ENCODE results near the gene ALDH1L1. TPM values are rescaled to one million over a fixed set of nuclear protein-coding genes. Genes with fewer than 3 reads are reported as not detected.

Gene ALDH1L1
- total RNA-seq, 1 donor from 2014 or later, result 3.3 TPM

DNA sequence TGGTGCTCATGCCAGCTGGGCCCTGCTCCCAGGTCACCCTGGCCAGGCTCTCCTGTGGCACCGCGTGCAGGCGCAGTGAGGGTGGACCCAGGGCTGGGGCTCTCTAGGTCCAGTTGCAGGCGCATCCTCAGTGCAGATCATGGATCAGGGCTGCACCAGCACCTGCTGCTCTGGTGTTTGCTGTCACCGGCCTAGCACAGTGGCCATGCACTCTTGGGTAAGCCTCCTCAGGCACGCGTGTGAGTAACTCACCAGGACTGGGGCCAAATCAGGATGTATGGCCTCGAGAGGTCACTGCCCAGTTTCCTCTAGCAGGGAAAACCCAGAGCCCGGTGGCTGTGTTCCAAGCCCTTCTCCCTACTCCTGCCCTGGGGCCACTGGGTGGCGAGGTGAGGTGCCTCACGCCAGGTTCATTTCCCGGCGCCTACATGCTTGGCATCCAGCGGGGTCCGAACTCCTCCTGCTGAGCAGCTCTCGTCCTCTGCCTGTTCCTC is 50.9 kb downstream of the ALDH1L1 start:
- intact Hi-C loops (cut with DNase I), result no loop called here
- H3K9me3 ChIP-seq, result no peaks in the 10 kb centered on the region
- H3K4me3 ChIP-seq, result no peak overlapping the region
- peak; percentile 82 for DNase-seq
- peak; percentile 57 for ATAC-seq
- H3K4me1 ChIP-seq, result peaks cover 10% of the 10 kb centered on the region
- no peak overlapping the region for H3K27ac ChIP-seq
- H3K27me3 ChIP-seq, result no peaks in the 10 kb centered on the region
- TF ChIP-seq, protein P1, sequence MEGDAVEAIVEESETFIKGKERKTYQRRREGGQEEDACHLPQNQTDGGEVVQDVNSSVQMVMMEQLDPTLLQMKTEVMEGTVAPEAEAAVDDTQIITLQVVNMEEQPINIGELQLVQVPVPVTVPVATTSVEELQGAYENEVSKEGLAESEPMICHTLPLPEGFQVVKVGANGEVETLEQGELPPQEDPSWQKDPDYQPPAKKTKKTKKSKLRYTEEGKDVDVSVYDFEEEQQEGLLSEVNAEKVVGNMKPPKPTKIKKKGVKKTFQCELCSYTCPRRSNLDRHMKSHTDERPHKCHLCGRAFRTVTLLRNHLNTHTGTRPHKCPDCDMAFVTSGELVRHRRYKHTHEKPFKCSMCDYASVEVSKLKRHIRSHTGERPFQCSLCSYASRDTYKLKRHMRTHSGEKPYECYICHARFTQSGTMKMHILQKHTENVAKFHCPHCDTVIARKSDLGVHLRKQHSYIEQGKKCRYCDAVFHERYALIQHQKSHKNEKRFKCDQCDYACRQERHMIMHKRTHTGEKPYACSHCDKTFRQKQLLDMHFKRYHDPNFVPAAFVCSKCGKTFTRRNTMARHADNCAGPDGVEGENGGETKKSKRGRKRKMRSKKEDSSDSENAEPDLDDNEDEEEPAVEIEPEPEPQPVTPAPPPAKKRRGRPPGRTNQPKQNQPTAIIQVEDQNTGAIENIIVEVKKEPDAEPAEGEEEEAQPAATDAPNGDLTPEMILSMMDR (IDR thresholded peaks at IDR 0.05), result no peak
- H3K36me3 ChIP-seq, result no peaks in the 10 kb centered on the region

DNA sequence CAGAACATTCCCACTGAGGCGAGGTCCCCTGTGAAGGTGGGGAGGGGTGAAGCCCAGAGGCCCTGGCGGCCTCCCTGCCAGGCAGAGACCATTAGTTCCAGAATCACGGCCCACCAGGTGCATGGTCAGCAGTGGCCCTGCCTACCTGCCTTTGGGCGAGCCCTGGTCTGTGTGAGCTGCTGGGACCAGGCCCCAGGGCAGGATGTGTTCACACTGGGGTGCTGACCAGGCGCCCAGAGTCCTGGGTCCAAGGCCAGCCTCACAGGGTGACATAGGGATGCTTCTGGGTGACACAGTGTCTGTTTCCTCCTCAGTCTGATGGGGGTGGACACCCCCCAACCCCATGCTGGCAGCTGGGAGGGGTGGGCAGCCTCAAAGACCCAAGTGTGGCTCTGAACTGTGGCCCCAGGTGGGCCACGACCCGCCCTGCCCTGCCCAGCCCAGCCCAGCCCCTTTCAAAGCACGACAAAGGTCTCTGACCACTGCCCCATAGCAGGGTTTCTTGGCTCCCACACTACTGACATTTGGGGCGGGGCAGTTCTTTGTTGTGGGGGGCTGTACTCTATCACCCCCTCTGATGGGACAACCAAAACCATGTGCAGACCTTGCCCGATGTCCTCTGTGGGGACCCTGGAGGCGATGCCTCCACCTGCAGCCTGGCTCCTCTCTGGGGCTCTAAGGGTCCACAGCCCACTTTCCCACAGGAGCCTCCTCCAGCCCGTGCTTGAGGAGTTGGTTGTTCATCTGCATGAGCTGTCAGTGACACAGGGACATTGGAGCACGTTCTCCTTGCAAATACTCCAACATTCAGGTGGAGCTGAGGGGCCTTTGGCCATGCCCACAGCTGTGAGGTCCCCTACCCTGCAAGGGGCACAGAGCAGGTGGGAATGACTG is 51.6 kb downstream of the ALDH1L1 start:
- Histone ChIP-seq H3K9me3 (no peaks in the 10 kb centered on the region), H3K4me3 (no peak overlapping the region), H3K4me1 (peaks cover 10% of the 10 kb centered on the region), H3K27ac (no peak overlapping the region), H3K27me3 (no peaks in the 10 kb centered on the region), H3K36me3 (no peaks in the 10 kb centered on the region)
- DNase-seq (peak; percentile 54), ATAC-seq (no peak)
- TF ChIP-seq, protein P1 (IDR thresholded peaks at IDR 0.05), result no peak
- intact Hi-C loops (cut with DNase I), result no loop called here

DNA sequence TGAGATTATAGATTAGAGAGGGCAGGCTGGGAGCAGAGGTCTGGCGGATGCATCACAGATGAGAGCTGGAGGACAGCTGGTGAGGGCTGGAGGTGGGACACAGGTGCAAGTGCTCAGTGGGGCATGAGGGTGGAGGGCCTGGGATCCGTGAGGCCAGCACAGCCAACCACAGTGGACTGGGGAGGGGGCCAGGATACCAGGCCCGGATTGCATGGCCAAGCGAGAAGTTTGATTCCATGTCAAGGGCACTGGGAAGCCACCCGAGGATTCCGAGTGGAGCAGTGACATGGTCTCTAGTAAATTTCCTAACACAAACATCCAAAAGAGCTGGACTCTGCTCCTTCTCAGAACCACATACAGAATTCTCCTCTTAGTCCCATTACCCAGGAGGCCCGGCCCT is 52.5 kb downstream of the ALDH1L1 start:
- TF ChIP-seq, protein P1 (IDR thresholded peaks at IDR 0.05), result no peak
- DNase-seq (peak; percentile 43), ATAC-seq (no peak)
- H3K36me3 ChIP-seq, result no peaks in the 10 kb centered on the region
- H3K4me3 ChIP-seq, result no peak overlapping the region
- no peaks in the 10 kb centered on the region for H3K27me3 ChIP-seq
- no peaks in the 10 kb centered on the region for H3K9me3 ChIP-seq
- no peak overlapping the region for H3K27ac ChIP-seq
- intact Hi-C loops (cut with DNase I), result no loop called here
- H3K4me1 ChIP-seq, result peaks cover 10% of the 10 kb centered on the region

DNA sequence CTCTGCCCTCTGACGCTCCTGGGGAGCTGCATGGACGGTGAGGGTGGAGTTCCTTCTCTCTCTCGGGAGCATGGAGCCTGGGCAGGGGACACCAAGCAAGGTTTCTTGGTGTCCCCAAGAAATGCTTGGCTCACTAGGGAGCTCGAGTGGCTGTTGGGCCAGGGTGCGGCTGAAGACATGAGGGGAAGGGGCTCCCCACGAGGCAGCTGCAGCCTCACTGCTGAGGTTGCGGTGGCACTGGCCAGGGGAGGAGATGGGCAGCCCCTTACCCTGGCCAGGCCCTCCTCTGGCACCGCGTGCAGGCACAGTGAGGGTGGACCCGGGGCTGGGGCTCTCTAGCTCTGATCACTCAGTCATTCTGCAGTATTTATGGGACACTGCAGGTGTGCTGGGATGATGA is 52.9 kb downstream of the ALDH1L1 start:
- H3K4me3 ChIP-seq, result no peak overlapping the region
- ATAC-seq (no peak), DNase-seq (peak; percentile 33)
- H3K27me3 ChIP-seq, result no peaks in the 10 kb centered on the region
- H3K9me3 ChIP-seq, result no peaks in the 10 kb centered on the region
- TF ChIP-seq, protein P1 (IDR thresholded peaks at IDR 0.05), result no peak
- H3K4me1 ChIP-seq, result peaks cover 10% of the 10 kb centered on the region
- H3K36me3 ChIP-seq, result no peaks in the 10 kb centered on the region
- intact Hi-C loops (cut with DNase I), result no loop called here
- no peak overlapping the region for H3K27ac ChIP-seq

DNA sequence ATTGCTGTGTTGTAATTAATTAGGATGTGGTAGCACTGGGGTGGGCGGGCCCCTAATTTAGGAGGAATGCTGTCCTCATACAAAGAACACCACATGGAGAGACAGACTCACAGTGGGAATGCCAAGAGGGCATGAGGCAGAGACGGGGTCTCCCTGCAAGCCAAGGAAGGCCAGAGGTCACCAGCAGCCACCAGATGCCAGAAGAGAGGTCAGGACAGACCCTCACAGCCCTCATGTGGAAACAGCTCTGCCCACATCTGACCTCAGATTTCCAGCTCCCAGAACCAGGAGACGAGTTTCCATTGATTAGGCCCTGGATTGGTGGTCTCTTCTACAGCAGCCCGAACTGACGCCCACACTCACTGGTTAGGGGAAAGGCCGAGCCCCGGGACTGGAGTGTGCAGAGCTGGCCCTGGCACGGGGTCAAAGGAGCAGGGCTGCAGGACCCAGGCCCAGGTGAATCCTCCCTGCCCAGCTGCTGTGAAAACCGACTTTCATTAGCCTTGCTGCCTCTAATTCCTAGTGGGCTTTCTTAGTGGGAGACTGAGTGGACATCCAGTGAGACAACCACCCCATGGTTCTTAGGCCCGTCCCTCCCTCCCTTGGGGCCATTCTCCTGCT is 53.5 kb downstream of the ALDH1L1 start:
- Histone ChIP-seq H3K36me3 (no peaks in the 10 kb centered on the region), H3K4me1 (peaks cover 10% of the 10 kb centered on the region), H3K27me3 (no peaks in the 10 kb centered on the region), H3K27ac (no peak overlapping the region), H3K9me3 (no peaks in the 10 kb centered on the region), H3K4me3 (no peak overlapping the region)
- intact Hi-C loops (cut with DNase I), result no loop called here
- DNase-seq (peak; percentile 56), ATAC-seq (no peak)
- TF ChIP-seq, protein P1 (IDR thresholded peaks at IDR 0.05), result no peak
